Mesendoderm (in vitro differentiated cells): ENCODE measurements around the gene CLEC4F. TPM values are rescaled to one million over a fixed set of nuclear protein-coding genes. Genes with fewer than 3 reads are reported as not detected.
A peak's percentile ranks its signal among the peaks of the same experiment; 100 is the strongest.

Experiments used
- DNase-seq: peaks from one replicate; pipeline ENCODE4 v3.0.0; 2013
- H2AK5ac ChIP-seq: 2 replicates; pipeline ENCODE4 v1.6.1; 2013; ENCODE audit warnings: low read length, inconsistent platforms
- H2BK120ac ChIP-seq: 2 replicates; pipeline ENCODE4 v1.6.1; 2013; ENCODE audit warnings: low read depth, mild to moderate bottlenecking, low read length, moderate library complexity, mixed read lengths
- H2BK15ac ChIP-seq: replicated peaks from 2 replicates; pipeline ENCODE4 v1.6.1; 2013; ENCODE audit warnings: low read depth, mild to moderate bottlenecking, moderate library complexity
- H2BK5ac ChIP-seq: 2 replicates; pipeline ENCODE4 v1.6.1; 2013; ENCODE audit warnings: low read length, inconsistent platforms
- H3K18ac ChIP-seq: 2 replicates; pipeline ENCODE4 v1.6.1; 2013; ENCODE audit warnings: mild to moderate bottlenecking, low read length, mixed read lengths
- H3K23ac ChIP-seq: one replicate; pipeline ENCODE4 v1.6.1; 2013; ENCODE audit warnings: low read length
- H3K27ac ChIP-seq: 2 replicates; pipeline ENCODE4 v1.5.1; 2013; ENCODE audit warnings: low read depth, mild to moderate bottlenecking, inconsistent platforms, low read length, moderate library complexity
- H3K27me3 ChIP-seq: 2 replicates; pipeline ENCODE4 v1.6.1; 2013; ENCODE audit warnings: low read length, control low read depth, mild to moderate bottlenecking, inconsistent platforms; ENCODE audit not compliant: insufficient read depth, poor library complexity
- H3K36me3 ChIP-seq: 2 replicates; pipeline ENCODE4 v1.6.1; 2013; ENCODE audit warnings: low read length, inconsistent platforms; ENCODE audit not compliant: control insufficient read depth, insufficient read depth
- H3K4ac ChIP-seq: one replicate; pipeline ENCODE4 v1.6.1; 2013; ENCODE audit warnings: low read depth, mild to moderate bottlenecking, low read length, moderate library complexity
- H3K4me1 ChIP-seq: 2 replicates; pipeline ENCODE4 v1.6.1; 2013; ENCODE audit warnings: low read depth, low read length, inconsistent platforms; ENCODE audit not compliant: control insufficient read depth
- H3K4me2 ChIP-seq: 2 replicates; pipeline ENCODE4 v1.6.1; 2013; ENCODE audit warnings: low read length
- H3K4me3 ChIP-seq: 2 replicates; pipeline ENCODE4 v1.5.1; 2013; ENCODE audit warnings: mild to moderate bottlenecking, low read length
- H3K56ac ChIP-seq: one replicate; pipeline ENCODE4 v1.6.1; 2013; ENCODE audit warnings: low read length
- H3K79me1 ChIP-seq: 2 replicates; pipeline ENCODE4 v1.6.1; 2013; ENCODE audit warnings: low read length, inconsistent platforms
- H3K79me2 ChIP-seq: 2 replicates; pipeline ENCODE4 v1.6.1; 2013; ENCODE audit warnings: mild to moderate bottlenecking, low read length; ENCODE audit not compliant: control insufficient read depth, insufficient read depth
- H3K9ac ChIP-seq: 2 replicates; pipeline ENCODE4 v1.6.1; 2013; ENCODE audit warnings: low read length, inconsistent platforms
- H4K5ac ChIP-seq: one replicate; pipeline ENCODE4 v1.6.1; 2013; ENCODE audit warnings: low read length
- H4K8ac ChIP-seq: one replicate; pipeline ENCODE4 v1.6.1; 2013; ENCODE audit warnings: low read depth, mild to moderate bottlenecking, control low read depth, low read length, moderate library complexity
- WGBS: extraction: QIAGEN DNeasy Blood & Tissue Kit; methylation state at CpG from one replicate; pipeline ENCODE4 v1.1.7; 2013; ENCODE audit warnings: low lambda C conversion rate, missing lambda C conversion rate; ENCODE audit not compliant: insufficient coverage; ENCODE audit errors: extremely low coverage; 5-methylcytosine and 5-hydroxymethylcytosine counted together
- polyA plus RNA-seq, 2 experiments: library from polyadenylated mRNA; stranded (reverse); fragments of 200-250 nt; gene quantifications; one replicate each; pipeline ENCODE4 v1.2.3, GENCODE V29; 2013

The CLEC4F gene, protein sequence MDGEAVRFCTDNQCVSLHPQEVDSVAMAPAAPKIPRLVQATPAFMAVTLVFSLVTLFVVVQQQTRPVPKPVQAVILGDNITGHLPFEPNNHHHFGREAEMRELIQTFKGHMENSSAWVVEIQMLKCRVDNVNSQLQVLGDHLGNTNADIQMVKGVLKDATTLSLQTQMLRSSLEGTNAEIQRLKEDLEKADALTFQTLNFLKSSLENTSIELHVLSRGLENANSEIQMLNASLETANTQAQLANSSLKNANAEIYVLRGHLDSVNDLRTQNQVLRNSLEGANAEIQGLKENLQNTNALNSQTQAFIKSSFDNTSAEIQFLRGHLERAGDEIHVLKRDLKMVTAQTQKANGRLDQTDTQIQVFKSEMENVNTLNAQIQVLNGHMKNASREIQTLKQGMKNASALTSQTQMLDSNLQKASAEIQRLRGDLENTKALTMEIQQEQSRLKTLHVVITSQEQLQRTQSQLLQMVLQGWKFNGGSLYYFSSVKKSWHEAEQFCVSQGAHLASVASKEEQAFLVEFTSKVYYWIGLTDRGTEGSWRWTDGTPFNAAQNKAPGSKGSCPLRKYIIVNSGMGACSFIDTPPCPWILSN
- not detected for polyA plus RNA-seq (2013, experiment 1 of 2)
- not detected for polyA plus RNA-seq (2013, experiment 2 of 2)

- H3K56ac ChIP-seq, result no peak within 1 kb of the TSS
- WGBS, result no CpG with 5 or more reads among the region's 7 CpGs
- H3K27me3 ChIP-seq, result no peaks in the 10 kb centered on the region
- no peak within 1 kb of the TSS for H2BK15ac ChIP-seq
- no peak within 1 kb of the TSS for H3K18ac ChIP-seq
- no peak within 1 kb of the TSS for H3K27ac ChIP-seq
- no peak within 1 kb of the TSS for H2BK5ac ChIP-seq
- no peak within 1 kb of the TSS for H3K23ac ChIP-seq
- H3K79me1 ChIP-seq, result no peaks in the 10 kb centered on the region
- H3K79me2 ChIP-seq, result no peaks in the 10 kb centered on the region
- no peaks in the 10 kb centered on the region for H3K4me1 ChIP-seq
- no peak within 1 kb of the TSS for H2AK5ac ChIP-seq
- no peak within 1 kb of the TSS for H4K8ac ChIP-seq
- H2BK120ac ChIP-seq, result no peak within 1 kb of the TSS
- DNase-seq, result no peak
- no peak within 1 kb of the TSS for H3K4me2 ChIP-seq
- no peaks in the 10 kb centered on the region for H3K36me3 ChIP-seq
- no peak within 1 kb of the TSS for H4K5ac ChIP-seq
- H3K4ac ChIP-seq, result no peak within 1 kb of the TSS
- no peak within 1 kb of the TSS for H3K9ac ChIP-seq
- no peak within 1 kb of the TSS for H3K4me3 ChIP-seq
These were observed at the start of gene CLEC4F for GRCh38 chr2:70820499-70820898. Gene CLEC4F (minus strand): TSS chr2:70820599. CDS start chr2:70820523, 76 bp downstream.

GRCh38 chr2:70868970-70869369 is 48.6 kb upstream of the CLEC4F start:
- Histone ChIP-seq H3K4me3 (no peak overlapping the region), H3K27me3 (peaks cover 2% of the 10 kb centered on the region), H3K18ac (no peak overlapping the region), H3K36me3 (no peaks in the 10 kb centered on the region), H2BK5ac (no peak overlapping the region), H3K79me2 (no peaks in the 10 kb centered on the region), H4K8ac (no peak overlapping the region), H3K4me2 (no peak overlapping the region), H3K4ac (no peak overlapping the region), H3K79me1 (no peaks in the 10 kb centered on the region), H2BK15ac (no peak overlapping the region), H2AK5ac (no peak overlapping the region), H3K23ac (no peak overlapping the region), H3K4me1 (no peaks in the 10 kb centered on the region), H3K27ac (no peak overlapping the region), H3K56ac (no peak overlapping the region), H4K5ac (no peak overlapping the region), H2BK120ac (no peak overlapping the region), H3K9ac (no peak overlapping the region)
- WGBS, result no CpG with 5 or more reads among the region's 1 CpG
- DNase-seq, result no peak

DNA sequence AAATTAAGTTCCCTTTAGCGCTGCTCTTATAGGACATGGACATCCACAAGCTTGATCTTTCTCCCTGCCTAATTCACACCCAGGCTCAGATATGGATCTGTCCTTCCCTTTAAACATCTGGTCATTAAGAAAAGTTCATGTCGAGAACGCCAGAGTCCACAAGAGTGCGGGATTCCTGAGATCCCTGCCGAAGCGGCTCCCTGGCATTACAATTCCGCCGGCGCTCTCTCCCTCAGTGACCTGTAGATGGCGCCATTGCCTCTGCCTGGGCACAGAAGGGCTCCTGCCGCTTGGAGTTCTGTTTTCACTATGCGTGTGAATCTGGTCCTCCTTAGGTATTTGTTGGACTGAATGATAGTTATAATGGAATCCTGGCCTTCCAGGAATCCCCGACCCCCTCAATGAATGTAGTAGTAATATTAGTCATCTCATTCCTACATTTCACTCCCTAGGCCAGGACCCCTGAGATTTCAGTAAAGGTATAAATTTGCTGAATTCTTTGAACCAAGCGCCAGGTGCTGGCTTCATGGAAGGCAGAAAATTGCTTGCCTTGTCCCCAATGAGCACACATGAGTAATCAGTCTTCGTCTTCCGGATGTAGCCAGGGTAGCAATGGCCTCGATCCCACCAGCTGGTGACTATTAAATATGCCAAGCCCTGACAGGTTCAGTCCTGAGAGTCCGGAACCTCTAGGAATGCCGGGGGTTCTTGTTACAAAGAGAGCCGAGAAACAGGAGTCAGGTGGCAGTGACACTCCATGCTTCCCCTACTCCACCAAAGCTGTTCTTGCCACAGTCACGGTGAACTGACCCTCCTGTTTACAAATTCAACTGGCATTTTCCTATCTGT is 41.6 kb upstream of the CLEC4F start:
- H3K27ac ChIP-seq, result no peak overlapping the region
- H2BK5ac ChIP-seq, result no peak overlapping the region
- H3K18ac ChIP-seq, result no peak overlapping the region
- no peaks in the 10 kb centered on the region for H3K79me2 ChIP-seq
- no peak overlapping the region for H3K9ac ChIP-seq
- H3K36me3 ChIP-seq, result no peaks in the 10 kb centered on the region
- no peak overlapping the region for H2BK15ac ChIP-seq
- no peak overlapping the region for H3K56ac ChIP-seq
- no peaks in the 10 kb centered on the region for H3K4me1 ChIP-seq
- H2BK120ac ChIP-seq, result no peak overlapping the region
- no CpG with 5 or more reads among the region's 21 CpGs for WGBS
- H3K4ac ChIP-seq, result no peak overlapping the region
- H4K5ac ChIP-seq, result no peak overlapping the region
- H4K8ac ChIP-seq, result no peak overlapping the region
- H3K27me3 ChIP-seq, result peaks cover 2% of the 10 kb centered on the region
- H3K4me3 ChIP-seq, result no peak overlapping the region
- H3K79me1 ChIP-seq, result no peaks in the 10 kb centered on the region
- no peak overlapping the region for H3K23ac ChIP-seq
- H2AK5ac ChIP-seq, result no peak overlapping the region
- H3K4me2 ChIP-seq, result no peak overlapping the region
- DNase-seq, result peak; percentile 87

GRCh38 chr2:70855667-70856066 is 35.3 kb upstream of the CLEC4F start:
- Histone ChIP-seq H3K79me2 (no peaks in the 10 kb centered on the region), H3K23ac (no peak overlapping the region), H4K8ac (no peak overlapping the region), H3K18ac (no peak overlapping the region), H2BK15ac (no peak overlapping the region), H3K27me3 (no peaks in the 10 kb centered on the region), H4K5ac (no peak overlapping the region), H3K36me3 (no peaks in the 10 kb centered on the region), H2AK5ac (no peak overlapping the region), H3K9ac (no peak overlapping the region), H3K4me1 (no peaks in the 10 kb centered on the region), H3K27ac (no peak overlapping the region), H3K4ac (no peak overlapping the region), H3K4me2 (no peak overlapping the region), H3K4me3 (no peak overlapping the region), H3K56ac (no peak overlapping the region), H2BK5ac (no peak overlapping the region), H2BK120ac (no peak overlapping the region), H3K79me1 (no peaks in the 10 kb centered on the region)
- no peak for DNase-seq
- WGBS, result no CpG with 5 or more reads among the region's 1 CpG

GRCh38 chr2:70854411-70854810 is 34.0 kb upstream of the CLEC4F start:
- Histone ChIP-seq H3K79me1 (no peaks in the 10 kb centered on the region), H2BK120ac (no peak overlapping the region)
- DNase-seq, result no peak

More at GRCh38 chr2:70854411-70854810, 34.0 kb upstream of the CLEC4F start:
- Histone ChIP-seq H2AK5ac (no peak overlapping the region), H3K4ac (no peak overlapping the region), H2BK15ac (no peak overlapping the region), H3K79me2 (no peaks in the 10 kb centered on the region), H3K4me2 (no peak overlapping the region), H4K8ac (no peak overlapping the region), H3K36me3 (no peaks in the 10 kb centered on the region), H3K27me3 (no peaks in the 10 kb centered on the region), H3K18ac (no peak overlapping the region), H3K4me3 (no peak overlapping the region), H3K56ac (no peak overlapping the region), H3K23ac (no peak overlapping the region), H3K27ac (no peak overlapping the region), H3K4me1 (no peaks in the 10 kb centered on the region), H3K9ac (no peak overlapping the region), H4K5ac (no peak overlapping the region), H2BK5ac (no peak overlapping the region)
- no CpG with 5 or more reads among the region's 4 CpGs for WGBS
